Skeletal muscle cell (primary cell): ENCODE results near the gene GLE1.

Experiments used
- DNase-seq: peaks from one replicate; pipeline ENCODE4 v3.0.0-alpha.2; 2010; ENCODE audit warnings: low read depth
- H3K4me3 ChIP-seq: 2 replicates; pipeline ENCODE4 v1.5.1; 2011; ENCODE audit warnings: low read depth, mild to moderate bottlenecking, control low read depth, low read length, moderate library complexity

Gene GLE1

GRCh38 chr9:128504485-128505413, at the start of gene GLE1:
Gene GLE1, plus strand, starts transcription at chr9:128504719. Its CDS starts 87 bp downstream, at chr9:128504806.
- H3K4me3 ChIP-seq: peak within 1 kb of the TSS; percentile 69
- DNase-seq: peak; percentile 67

GRCh38 chr9:128454991-128455390, 49.5 kb upstream of the GLE1 start:
- H3K4me3 ChIP-seq: no peak overlapping the region
- no peak for DNase-seq

GRCh38 chr9:128455849-128456612, 48.5 kb upstream of the GLE1 start, which contains the start of gene ODF2:
Gene ODF2, plus strand, starts transcription at chr9:128456006. Its CDS starts 86 bp downstream, at chr9:128456092.
- H3K4me3 ChIP-seq: peak within 1 kb of the TSS; percentile 95

GRCh38 chr9:128456613-128457061, 47.9 kb upstream of the GLE1 start:
- peak; percentile 20 for DNase-seq
- H3K4me3 ChIP-seq: peak overlapping the region; percentile 95

More at GRCh38 chr9:128455849-128456612, 48.5 kb upstream of the GLE1 start, which contains the start of gene ODF2:
- DNase-seq: peak; percentile 81

- DNase-seq: no peak
- peak overlapping the region; percentile 95 for H3K4me3 ChIP-seq
Measured at GRCh38 chr9:128457207-128457606, 47.3 kb upstream of the GLE1 start.

GRCh38 chr9:128459011-128459410, 45.5 kb upstream of the GLE1 start:
- H3K4me3 ChIP-seq: no peak overlapping the region
- DNase-seq: no peak

GRCh38 chr9:128469070-128469469, 35.4 kb upstream of the GLE1 start:
- no peak for DNase-seq
- H3K4me3 ChIP-seq: no peak overlapping the region

- DNase-seq: peak; percentile 42
- no peak overlapping the region for H3K4me3 ChIP-seq
Measured at GRCh38 chr9:128470560-128470959, 34.0 kb upstream of the GLE1 start.

GRCh38 chr9:128473104-128473503, 31.4 kb upstream of the GLE1 start:
- DNase-seq: no peak
- H3K4me3 ChIP-seq: no peak overlapping the region

- no peak for DNase-seq
- H3K4me3 ChIP-seq: no peak overlapping the region
Measured at GRCh38 chr9:128475867-128476266, 28.7 kb upstream of the GLE1 start.

- no peak for DNase-seq
- no peak overlapping the region for H3K4me3 ChIP-seq
Measured at GRCh38 chr9:128479262-128479661, 25.3 kb upstream of the GLE1 start.

- no peak overlapping the region for H3K4me3 ChIP-seq
- DNase-seq: no peak
Measured at GRCh38 chr9:128481561-128481960, 23.0 kb upstream of the GLE1 start.

- no peak for DNase-seq
- H3K4me3 ChIP-seq: no peak overlapping the region
Measured at GRCh38 chr9:128482186-128482585, 22.3 kb upstream of the GLE1 start.

GRCh38 chr9:128484686-128485413, 19.7 kb upstream of the GLE1 start:
- H3K4me3 ChIP-seq: no peak overlapping the region
- no peak for DNase-seq

- no peak for DNase-seq
- H3K4me3 ChIP-seq: no peak overlapping the region
Measured at GRCh38 chr9:128485414-128485855, 19.1 kb upstream of the GLE1 start.

GRCh38 chr9:128486201-128486600, 18.3 kb upstream of the GLE1 start:
- no peak overlapping the region for H3K4me3 ChIP-seq

GRCh38 chr9:128493424-128493823, 11.1 kb upstream of the GLE1 start:
- DNase-seq: no peak

More at GRCh38 chr9:128486201-128486600, 18.3 kb upstream of the GLE1 start:
- no peak for DNase-seq

GRCh38 chr9:128494108-128494745, 10.3 kb upstream of the GLE1 start:
- no peak for DNase-seq
- no peak overlapping the region for H3K4me3 ChIP-seq

More at GRCh38 chr9:128493424-128493823, 11.1 kb upstream of the GLE1 start:
- H3K4me3 ChIP-seq: no peak overlapping the region

GRCh38 chr9:128494746-128495129, 9.8 kb upstream of the GLE1 start:
- no peak overlapping the region for H3K4me3 ChIP-seq
- no peak for DNase-seq
